ENCODE results near the gene JOSD2. TPM values are rescaled to one million over a fixed set of nuclear protein-coding genes. Genes with fewer than 3 reads are reported as not detected.

Gene JOSD2
- total and polyA plus RNA-seq, 8 donors = 8.0 to 41.2 (median 14.2) TPM

- H3K27me3 ChIP-seq = no peaks in the 10 kb centered on the region
- 92 to 93% methylated on average over 8 of the region's 8 CpGs for WGBS, 2 donors
- no peaks in the 10 kb centered on the region for H3K36me3 ChIP-seq
- intact Hi-C loops (cut with DNase I) = no loop called here
- ATAC-seq = no peak
- TF ChIP-seq, protein P1, sequence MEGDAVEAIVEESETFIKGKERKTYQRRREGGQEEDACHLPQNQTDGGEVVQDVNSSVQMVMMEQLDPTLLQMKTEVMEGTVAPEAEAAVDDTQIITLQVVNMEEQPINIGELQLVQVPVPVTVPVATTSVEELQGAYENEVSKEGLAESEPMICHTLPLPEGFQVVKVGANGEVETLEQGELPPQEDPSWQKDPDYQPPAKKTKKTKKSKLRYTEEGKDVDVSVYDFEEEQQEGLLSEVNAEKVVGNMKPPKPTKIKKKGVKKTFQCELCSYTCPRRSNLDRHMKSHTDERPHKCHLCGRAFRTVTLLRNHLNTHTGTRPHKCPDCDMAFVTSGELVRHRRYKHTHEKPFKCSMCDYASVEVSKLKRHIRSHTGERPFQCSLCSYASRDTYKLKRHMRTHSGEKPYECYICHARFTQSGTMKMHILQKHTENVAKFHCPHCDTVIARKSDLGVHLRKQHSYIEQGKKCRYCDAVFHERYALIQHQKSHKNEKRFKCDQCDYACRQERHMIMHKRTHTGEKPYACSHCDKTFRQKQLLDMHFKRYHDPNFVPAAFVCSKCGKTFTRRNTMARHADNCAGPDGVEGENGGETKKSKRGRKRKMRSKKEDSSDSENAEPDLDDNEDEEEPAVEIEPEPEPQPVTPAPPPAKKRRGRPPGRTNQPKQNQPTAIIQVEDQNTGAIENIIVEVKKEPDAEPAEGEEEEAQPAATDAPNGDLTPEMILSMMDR (IDR thresholded peaks at IDR 0.05) = no peak
- H3K4me3 ChIP-seq = no peak overlapping the region
- no peak for FAIRE-seq
- H3K27ac ChIP-seq = no peak overlapping the region
- no peaks in the 10 kb centered on the region for H3K9me3 ChIP-seq
- peak in 1 of 6 donors; percentile 64 for DNase-seq
- H3K4me1 ChIP-seq = no peaks in the 10 kb centered on the region
These were observed 3.6 kb downstream of the JOSD2 start for GRCh38 chr19:50507376-50507775.

DNA sequence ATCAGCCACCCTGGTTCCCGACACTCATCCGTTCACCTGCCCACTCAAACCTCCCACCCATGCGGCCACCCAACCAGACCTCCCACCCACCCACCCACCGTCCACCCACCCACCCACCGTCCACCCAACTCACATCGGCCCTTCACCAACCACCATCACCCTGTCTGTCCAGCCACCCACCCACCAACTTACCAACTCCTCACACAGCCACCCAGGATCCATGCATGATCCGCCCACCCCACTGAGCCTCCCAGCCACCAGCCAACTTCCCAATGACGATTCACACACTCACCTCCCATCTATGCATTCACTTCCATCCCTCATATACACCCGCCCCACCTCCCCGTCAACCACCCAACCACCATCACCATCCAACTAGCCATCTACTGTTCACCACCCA is 4.3 kb downstream of the JOSD2 start:
- TF ChIP-seq, protein P1 (IDR thresholded peaks at IDR 0.05) = no peak
- Histone ChIP-seq H3K27ac (no peak overlapping the region), H3K4me3 (no peak overlapping the region), H3K4me1 (no peaks in the 10 kb centered on the region), H3K27me3 (no peaks in the 10 kb centered on the region), H3K9me3 (no peaks in the 10 kb centered on the region), H3K36me3 (no peaks in the 10 kb centered on the region)
- FAIRE-seq (no peak), ATAC-seq (no peak), DNase-seq (peak in 1 of 6 donors; percentile 30)
- 91 to 94% methylated on average over 7 to 10 of the region's 10 CpGs for WGBS, 2 donors
- intact Hi-C loops (cut with DNase I) = no loop called here

- Histone ChIP-seq H3K9me3 (no peaks in the 10 kb centered on the region), H3K4me1 (no peaks in the 10 kb centered on the region), H3K4me3 (no peak overlapping the region), H3K36me3 (no peaks in the 10 kb centered on the region), H3K27me3 (no peaks in the 10 kb centered on the region), H3K27ac (no peak overlapping the region)
- FAIRE-seq (no peak), DNase-seq (peak in 1 of 6 donors; percentile 80), ATAC-seq (no peak)
- TF ChIP-seq, protein P1 (IDR thresholded peaks at IDR 0.05) = no peak
- intact Hi-C loops (cut with DNase I) = no loop called here
- 93 to 96% methylated on average over 27 to 30 of the region's 30 CpGs for WGBS, 2 donors
These were observed 5.0 kb downstream of the JOSD2 start for GRCh38 chr19:50505856-50506611.

DNA sequence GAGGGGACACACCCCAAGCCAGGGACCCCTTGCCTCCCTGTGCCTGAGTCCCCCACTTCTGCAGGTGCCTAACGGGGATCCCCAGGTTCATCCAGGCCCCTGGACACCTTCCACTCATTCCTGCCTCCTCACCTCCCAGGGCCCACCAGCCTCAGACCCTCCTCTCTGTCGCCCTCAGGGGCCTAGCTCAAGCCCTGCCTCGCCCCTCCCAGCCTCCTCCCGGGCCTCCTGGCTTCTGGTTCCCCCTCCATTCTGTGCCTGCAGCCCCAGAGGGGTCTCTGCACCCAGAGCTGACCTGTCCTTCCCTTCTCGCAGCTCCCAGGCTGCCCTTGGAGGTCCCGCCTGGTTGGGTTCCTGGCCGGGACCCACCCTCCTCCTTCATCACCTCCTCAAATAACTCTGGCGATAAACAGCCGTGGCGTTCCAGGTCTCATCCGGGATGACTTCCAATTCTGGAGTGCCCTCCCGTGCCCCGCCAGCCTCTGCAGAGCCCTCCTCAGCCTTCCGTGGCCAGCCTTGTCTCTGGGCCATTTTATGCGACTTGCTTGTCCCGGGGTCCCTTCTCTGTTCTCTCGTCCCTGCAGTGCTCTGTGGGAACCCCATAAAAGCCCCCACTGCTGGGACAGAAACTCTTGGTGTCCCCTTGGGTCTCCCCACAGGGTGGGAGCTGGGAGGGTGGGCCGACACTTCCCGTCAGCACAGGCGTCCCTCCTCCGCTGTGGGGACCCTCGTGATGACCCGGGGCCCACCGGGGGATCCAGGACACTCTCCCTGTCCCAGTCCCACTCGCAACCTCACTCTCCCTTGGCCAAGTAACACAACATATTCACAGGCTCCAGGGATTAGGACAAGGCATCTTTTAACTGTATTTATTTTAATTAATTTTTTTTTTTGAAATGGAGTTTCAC is 9.2 kb downstream of the JOSD2 start:
- FAIRE-seq (no peak), DNase-seq (peak in 2 of 6 donors; percentile 50 to 56), ATAC-seq (peak in 1 of 4 donors; percentile 10)
- H3K27me3 ChIP-seq = no peaks in the 10 kb centered on the region
- no peaks in the 10 kb centered on the region for H3K36me3 ChIP-seq
- H3K4me3 ChIP-seq = no peak overlapping the region
- no peaks in the 10 kb centered on the region for H3K4me1 ChIP-seq
- no peak overlapping the region for H3K27ac ChIP-seq
- intact Hi-C loops (cut with DNase I) = no loop called here
- TF ChIP-seq, protein P1 (IDR thresholded peaks at IDR 0.05) = no peak
- 80 to 86% methylated on average over 25 of the region's 25 CpGs for WGBS, 2 donors
- H3K9me3 ChIP-seq = no peaks in the 10 kb centered on the region
